GM21528 (cell line): ENCODE results near the gene SMPDL3B.

Source experiments
- ATAC-seq: cut with Tn5 transposase; IDR thresholded peaks from one replicate; pipeline ENCODE4 v1.9.1; 2021; ENCODE audit warnings: mild to moderate bottlenecking, moderate library complexity; ENCODE audit not compliant: unreplicated experiment, low FRiP score

The SMPDL3B gene, protein sequence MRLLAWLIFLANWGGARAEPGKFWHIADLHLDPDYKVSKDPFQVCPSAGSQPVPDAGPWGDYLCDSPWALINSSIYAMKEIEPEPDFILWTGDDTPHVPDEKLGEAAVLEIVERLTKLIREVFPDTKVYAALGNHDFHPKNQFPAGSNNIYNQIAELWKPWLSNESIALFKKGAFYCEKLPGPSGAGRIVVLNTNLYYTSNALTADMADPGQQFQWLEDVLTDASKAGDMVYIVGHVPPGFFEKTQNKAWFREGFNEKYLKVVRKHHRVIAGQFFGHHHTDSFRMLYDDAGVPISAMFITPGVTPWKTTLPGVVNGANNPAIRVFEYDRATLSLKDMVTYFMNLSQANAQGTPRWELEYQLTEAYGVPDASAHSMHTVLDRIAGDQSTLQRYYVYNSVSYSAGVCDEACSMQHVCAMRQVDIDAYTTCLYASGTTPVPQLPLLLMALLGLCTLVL

DNA sequence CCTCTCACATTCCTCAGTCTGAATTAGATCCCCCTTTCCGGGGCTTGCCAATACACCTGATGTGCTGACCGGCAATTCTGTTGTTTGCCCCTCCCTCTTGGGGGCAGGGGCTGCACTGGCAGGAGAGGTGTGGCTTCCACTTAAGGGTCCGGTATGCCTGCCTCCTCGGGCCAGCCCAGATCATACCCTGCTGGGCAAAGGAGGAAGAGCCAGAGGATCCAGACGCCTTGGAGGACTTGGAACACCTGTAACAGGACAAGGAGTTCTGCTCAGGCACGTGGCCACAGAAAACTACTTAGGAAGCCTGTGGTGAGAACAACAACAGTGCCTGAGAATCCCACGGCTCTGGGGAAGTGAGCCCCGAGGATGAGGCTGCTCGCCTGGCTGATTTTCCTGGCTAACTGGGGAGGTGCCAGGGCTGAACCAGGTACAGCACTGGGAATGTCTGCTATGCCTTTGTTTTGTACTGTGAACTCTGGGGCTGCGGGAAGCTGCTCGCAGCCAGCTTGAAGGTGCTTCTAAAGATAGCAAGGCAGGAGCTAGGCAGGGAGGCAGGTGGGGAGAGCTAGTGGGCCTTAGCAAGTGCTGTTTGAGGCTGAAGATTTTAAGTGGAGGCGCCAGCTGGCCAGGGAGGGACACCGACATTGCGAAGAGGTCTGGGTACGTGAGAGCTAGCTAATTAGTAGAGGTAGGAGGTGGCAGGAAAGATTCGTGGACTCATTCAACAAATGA lies at the start of gene SMPDL3B:
SMPDL3B (plus strand) TSS at position 183 of the 732 bp plus-strand sequence; CDS start at position 367, 184 bp downstream.
- ATAC-seq: no peak

GRCh38 chr1:27885114-27885528 lies 49.7 kb upstream of the SMPDL3B start:
- ATAC-seq: no peak

DNA sequence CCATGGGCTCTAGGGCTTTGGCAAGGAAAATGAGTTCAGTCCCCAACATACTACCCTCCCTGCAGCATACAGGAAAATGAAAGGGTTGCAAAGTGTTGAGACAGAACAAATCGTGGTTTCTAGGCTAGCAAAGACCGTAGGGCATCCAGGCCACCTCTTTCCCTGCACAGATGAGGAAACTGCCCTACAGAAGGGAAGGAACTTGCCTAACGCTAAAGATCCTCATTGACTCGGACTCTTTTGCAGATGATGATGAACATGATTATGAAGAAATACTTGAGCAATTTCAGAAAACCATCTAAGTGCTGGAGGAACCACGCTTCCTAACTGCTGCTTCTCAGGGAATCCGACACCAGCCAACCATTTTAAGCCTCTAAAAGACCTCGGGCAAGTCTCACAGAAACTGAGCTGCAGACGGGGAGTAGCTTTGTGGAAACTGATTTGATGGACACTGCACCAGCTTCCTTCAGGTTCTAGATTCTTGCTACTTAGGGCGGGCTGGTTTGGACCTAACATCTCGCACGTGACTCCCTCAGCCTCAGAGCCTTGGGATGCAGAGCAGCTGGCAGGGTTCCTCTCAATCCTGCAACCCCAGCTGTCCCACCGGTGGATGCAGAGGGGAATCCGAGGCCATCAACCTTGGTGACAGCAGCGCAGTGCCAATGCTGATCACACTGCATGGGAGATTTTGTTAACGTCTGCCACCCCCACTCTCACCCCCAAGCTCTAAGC lies 49.0 kb upstream of the SMPDL3B start:
- ATAC-seq: no peak

DNA sequence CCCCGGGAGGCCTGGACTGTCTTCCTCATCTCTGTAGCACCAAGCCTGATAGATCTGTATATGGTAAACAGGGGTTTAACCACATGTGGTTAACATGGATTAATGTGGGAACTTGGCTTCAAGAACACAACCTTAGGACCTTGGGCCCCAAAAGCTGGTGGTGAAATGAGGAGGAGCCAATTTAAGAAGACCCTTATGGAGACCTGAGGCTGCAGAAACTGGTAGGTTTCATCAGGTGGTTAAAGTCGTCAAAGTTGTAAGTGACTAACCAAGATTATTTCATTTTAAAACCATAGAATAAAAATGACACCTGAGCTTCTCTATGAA lies 48.5 kb upstream of the SMPDL3B start:
- ATAC-seq: no peak

- no peak for ATAC-seq
These were observed 48.1 kb upstream of the SMPDL3B start for GRCh38 chr1:27886744-27887143.

- no peak for ATAC-seq
These were observed 47.4 kb upstream of the SMPDL3B start for GRCh38 chr1:27887215-27888021.

GRCh38 chr1:27889506-27889905 lies 45.3 kb upstream of the SMPDL3B start:
- no peak for ATAC-seq

GRCh38 chr1:27891196-27891889 lies 43.5 kb upstream of the SMPDL3B start:
- no peak for ATAC-seq

DNA sequence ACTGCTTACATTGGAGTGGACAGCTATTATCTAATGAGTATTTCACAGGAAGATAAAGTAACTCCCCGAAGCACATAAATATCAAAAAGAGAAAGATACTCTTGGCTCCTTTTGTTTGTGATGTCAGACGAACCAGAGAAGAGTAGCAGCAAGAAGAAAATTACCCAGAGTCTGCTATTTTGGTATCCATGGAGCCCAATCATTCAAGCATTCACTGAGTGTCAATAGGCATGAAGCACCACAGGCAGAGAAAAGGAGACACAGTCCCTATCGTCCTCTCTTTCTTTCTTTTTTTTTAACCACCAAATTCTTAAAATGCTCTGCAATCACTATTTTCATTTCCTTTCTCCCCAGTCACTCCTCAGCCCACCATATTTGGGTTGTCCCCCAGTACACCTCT lies 40.3 kb upstream of the SMPDL3B start:
- ATAC-seq: no peak

DNA sequence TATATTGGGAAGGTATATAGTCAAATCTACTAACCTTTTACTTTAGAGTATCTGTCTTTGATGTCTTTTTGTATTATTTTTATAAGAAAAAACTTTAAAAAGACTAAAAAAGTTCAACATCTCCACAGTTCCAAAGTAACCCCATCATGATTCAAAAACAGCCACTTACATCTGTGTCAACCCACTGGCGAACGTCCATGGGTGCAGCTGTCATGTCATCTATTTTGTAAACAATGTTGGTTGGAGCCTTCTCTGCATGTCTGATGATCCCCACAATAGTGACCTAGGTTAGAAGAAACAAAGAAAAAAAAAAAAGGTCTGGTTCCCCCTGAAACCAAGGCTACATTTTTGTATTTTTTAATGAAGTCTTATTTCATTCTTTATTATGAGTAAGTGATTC lies 28.0 kb upstream of the SMPDL3B start:
- ATAC-seq: no peak

GRCh38 chr1:27912429-27912828 lies 22.4 kb upstream of the SMPDL3B start:
- no peak for ATAC-seq

DNA sequence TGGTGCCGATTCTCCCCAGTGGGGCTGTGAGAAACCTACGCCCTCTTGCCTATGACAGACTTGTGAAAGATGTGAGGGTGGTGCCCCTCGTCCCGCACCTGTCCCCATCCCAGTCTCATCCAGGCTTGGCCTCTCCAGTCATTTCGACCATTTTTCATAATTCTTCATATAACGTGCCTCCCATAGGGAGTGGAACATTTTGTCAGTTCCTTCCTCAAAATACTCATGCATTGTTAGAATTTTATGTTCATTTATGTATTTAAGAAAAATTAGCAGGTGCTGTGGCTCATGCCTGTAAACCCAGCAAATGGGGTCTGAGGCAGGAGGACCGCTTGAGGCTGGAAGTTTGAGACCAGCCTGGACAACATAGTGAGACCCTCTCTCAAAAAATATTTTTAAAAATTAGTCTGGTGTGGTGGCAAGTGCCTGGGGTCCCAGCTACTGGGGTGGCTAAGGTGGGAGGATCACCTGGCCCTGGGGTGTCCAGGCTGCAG lies 19.7 kb upstream of the SMPDL3B start:
- no peak for ATAC-seq

DNA sequence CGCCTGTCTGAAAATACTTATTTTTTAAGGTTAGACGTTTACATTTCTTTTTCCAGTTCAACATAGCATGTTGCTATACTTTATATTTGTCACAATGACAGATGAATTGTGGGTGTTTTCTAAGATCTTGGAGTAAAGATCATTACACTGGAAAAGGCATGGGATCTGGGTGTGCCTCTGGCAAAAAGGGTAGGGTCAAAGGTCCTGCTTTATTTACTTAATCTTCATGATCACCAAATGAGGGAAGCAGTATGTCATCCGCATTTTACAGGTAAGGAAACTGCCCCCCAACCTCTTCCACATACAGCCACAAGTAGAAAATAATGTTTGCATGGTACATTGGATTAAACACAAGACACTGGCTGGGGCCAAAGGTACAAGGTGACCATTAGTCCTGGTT lies 12.5 kb upstream of the SMPDL3B start:
- ATAC-seq: no peak

DNA sequence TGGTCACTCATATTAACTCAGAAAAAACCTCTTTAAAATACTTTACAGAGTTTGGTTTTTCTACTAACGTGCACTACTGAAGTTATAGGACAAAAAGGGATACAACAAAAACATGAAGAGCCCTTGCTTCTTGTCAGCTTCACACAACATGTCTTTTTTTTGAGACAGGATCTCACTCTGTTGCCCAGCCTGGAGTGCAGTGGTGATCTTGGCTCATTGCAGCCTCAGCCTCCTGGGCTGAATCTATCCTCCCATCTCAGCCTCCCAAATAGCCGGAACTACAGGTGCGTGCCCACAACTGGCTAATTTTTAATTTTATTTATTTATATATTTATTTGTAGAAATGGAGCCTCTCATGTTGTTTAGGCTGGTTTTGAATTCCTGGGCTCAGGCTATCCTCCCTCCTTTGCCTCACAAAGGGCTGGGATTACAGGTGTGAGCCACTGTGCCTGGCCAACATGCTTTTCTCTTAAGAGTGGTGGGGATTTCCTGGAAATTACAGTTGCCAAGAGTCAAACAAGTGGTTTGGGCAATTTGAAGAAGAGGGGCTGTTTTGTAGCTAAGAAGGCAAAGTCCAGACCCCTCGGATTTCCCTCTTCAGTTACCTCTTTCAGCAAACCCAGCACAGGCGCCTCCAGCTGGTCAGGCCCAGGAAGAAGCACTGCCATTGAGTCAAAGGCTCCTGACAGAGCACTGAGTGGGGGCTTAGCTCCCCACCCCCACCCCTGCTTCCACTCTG lies 6.4 kb upstream of the SMPDL3B start:
- no peak for ATAC-seq

GRCh38 chr1:27931184-27931583 lies 3.6 kb upstream of the SMPDL3B start:
- no peak for ATAC-seq

- ATAC-seq: no peak
These were observed 3.0 kb upstream of the SMPDL3B start for GRCh38 chr1:27931759-27932158.

GRCh38 chr1:27935721-27936120 lies 921 bp downstream of the SMPDL3B start:
- no peak for ATAC-seq

DNA sequence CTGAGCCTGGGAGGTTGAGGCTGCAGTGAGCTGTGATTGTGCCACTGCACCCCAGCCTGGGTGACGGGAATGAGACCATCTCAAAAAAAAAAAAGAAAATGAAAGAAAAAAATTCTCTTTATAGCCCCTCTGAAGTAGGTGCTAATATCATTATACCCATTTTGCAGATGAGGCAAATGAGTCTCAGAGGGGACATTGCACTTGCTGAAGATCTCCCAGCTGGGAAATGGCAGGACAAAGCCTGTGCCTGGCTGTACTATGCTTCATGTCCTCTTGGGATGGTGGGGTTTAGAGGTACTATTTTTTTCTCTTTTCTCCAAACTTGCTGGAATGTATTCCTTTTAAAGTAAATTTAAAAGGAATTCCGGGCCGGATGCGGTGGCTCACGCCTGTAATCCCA lies 1.6 kb downstream of the SMPDL3B start:
- no peak for ATAC-seq

GRCh38 chr1:27937524-27937836 lies 2.7 kb downstream of the SMPDL3B start:
- no peak for ATAC-seq
